ENCODE measurements around the gene CCL4.
"Not testable (repeated sequence)": the region's sequence is repeated elsewhere in the genome, so short reads cannot be mapped to it uniquely, and the experiment has no call there.

Gene CCL4
- 8.1 to 1,173 (median 113) reads per million in 4 experiments for total RNA-seq

DNA sequence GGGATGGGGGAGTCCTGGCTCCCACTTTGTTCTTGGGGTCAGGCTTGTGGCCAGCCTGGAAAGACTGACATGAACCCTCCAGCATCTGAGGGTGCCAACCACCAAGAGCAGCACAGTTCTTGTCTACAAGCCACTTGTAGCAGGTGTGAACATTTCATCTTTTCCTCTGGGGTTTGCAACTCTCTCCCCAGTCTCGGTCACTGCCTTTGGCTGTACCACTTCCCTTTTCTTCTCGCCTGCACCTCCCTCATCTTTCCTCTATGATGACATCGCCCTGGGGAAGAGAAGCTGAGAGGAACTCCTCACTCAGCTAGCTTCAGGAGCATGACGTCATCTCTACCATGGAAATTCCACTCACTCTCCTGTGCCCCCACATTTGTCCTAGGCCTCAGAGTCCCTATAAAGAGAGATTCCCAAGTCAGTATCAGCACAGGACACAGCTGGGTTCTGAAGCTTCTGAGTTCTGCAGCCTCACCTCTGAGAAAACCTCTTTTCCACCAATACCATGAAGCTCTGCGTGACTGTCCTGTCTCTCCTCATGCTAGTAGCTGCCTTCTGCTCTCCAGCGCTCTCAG lies at the start of gene CCL4:
Gene CCL4, plus strand, starts transcription at position 427 of the 575 bp plus-strand sequence. Its CDS starts 79 bp downstream, at position 506.
- DNase-seq, result not testable (repeated sequence)

DNA sequence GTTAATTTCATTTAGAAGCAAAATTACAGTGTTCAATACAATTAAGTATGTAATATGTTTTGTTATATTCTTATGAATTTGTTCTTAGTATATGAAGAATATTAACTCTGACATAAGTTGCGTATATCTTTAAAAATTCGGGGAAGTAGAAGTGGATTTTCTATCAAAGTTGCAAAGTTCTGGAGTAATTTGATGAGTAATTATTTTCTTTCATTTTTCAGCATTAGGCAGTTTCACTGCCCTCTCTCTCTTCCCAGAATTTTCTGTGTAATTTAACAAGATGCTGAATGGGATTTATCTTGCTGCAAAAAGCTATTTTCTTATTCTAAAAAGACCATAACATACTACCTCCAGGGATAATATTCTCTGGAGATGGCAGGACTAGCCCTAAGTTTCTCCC lies 48.5 kb upstream of the CCL4 start:
- no peak for DNase-seq

DNA sequence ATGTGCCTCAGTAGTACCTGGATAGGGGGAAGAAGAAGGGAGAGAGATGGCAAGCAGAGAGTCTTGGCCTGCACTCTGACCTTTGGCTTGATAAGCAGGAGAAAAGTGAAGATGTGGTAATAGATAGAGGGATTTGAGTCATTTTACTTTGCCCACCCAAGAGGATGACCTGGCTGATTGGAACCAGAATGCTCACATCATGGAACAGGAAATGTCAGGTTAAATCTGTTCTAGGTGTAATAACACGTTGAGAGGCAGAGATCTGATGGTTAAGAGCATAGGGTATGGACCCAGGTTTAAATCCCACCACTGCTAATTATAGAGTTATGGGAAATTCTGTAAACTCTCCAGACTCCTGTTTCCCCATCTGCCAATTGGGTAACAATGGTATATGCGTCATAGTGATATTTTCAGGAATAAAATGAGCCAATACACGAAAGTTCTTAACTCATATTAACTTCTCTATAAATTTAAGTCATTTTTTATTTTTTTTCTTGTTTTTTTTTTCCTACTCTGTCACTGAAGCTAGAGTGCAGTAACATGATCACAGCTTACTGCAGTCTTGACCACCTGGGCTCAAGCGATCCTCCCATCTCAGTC lies 47.6 kb upstream of the CCL4 start:
- DNase-seq, result no peak

DNA sequence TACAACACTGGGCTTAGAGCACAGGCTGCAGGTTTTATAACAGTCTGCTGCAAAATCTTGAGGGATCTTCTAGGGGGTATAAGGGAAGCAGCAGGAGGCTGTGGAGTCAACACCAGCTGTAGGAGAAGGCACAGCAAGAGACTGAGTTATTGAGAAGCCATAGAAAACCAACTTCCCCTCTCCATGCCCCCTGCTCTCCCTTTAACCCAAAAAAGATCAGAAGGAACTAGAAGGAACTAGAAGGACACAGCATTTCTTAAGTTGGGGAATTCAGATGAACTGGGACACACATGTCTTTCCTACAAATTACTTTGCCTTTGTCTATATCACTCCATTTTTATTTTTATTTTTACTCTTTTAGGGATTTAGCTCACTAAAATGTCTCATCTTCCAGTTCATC lies 45.7 kb upstream of the CCL4 start:
- DNase-seq, result no peak

DNA sequence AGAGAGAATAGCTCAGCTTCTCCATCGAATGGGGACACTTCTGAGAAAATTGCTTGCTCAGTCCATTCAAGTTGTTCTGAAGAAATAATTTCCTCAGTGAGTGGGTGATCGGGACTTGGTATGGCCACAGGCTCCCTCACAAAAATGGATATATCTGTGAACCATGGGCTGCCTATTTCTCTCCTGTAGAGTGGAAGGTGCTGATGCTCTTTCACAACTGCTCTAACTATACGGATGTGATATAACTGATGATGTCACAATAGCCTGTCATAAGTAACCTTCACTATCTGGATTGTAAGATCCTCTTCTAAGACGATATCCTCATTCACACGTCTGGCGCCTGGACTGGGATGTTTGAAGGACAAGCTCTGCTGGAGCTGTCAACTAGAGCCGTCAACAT lies 44.2 kb upstream of the CCL4 start:
- DNase-seq, result no peak

DNA sequence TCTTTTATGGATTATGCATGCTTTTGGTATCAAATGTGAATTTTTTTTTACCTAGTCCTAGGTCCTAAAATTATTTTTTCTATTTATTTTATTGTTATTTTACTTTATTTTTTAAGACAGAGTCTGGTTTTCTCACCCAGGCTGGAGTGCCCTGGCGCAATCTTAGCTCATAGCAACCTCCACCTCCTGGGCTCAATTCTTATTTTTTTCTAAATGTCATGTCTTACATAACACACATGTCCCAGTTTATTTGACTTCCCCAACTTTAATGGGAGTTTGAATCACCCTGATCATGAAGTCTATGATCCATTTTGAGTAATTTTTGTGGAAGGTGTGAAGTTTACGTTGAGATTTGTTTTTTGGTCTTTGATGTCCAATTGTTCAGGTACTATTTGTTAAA lies 42.8 kb upstream of the CCL4 start:
- DNase-seq, result no peak

DNA sequence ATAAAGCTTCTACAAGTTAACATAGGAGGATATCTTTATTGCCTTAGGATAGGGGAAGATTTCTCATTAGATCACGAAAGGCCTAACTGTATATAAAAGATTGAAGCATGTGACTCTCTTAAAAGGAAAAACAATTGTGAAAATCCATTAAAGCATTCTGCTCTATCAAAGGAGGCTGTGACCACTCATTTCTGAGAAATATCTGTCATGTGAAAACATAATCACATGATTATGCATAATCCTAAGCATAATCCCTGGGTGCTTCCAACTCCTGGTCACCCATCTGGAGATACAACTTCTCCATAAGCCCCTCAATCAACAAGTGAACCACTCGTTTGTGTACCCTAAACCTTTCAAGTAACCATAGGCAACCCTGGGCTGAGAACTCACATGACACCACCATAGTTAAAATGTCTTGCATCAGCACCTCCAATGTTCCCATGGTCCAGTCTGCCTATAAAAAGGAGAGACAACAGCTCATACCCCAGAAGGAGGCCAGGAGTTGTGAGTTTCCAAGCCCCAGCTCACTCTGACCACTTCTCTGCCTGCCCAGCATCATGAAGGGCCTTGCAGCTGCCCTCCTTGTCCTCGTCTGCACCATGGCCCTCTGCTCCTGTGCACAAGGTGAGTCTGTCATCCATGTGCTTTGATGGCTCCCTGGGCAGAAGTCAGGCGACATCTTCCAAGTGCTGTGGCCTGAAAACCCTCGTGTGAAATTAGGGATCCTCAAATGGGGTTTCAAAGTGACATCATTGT lies 39.7 kb upstream of the CCL4 start, which contains the start of gene CCL18:
Gene CCL18, plus strand, starts transcription at position 487 of the 756 bp plus-strand sequence. Its CDS starts 71 bp downstream, at position 558.
- no peak for DNase-seq

DNA sequence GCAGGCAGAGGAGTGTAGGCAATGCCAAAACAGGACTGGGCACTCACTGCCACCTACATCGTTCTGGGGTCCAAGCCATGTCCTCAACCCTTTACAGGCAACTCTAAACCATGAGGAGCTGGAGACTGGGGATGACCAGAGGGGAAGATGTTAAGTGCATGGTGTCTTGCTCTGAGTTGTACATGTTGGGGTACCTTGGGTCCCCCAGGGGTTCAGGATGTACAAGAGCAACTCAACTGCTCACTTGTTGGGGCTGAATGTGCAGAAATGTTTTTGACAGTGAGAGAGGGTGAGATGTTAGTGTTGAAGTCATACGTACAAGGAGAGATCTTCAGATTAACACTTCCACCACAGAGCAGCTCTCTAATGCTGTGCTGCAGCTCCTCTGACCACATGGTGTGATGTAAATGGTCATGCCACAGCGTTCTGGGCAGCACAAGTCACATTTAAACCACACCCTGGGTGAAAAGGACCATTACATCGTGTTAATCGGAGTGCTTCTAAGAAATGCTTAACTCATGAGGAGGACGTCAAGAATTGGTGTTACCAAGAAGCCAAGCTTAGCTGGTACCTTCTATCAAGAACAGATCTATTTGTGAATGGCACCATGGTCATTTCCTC lies 37.2 kb upstream of the CCL4 start:
- no peak for DNase-seq

DNA sequence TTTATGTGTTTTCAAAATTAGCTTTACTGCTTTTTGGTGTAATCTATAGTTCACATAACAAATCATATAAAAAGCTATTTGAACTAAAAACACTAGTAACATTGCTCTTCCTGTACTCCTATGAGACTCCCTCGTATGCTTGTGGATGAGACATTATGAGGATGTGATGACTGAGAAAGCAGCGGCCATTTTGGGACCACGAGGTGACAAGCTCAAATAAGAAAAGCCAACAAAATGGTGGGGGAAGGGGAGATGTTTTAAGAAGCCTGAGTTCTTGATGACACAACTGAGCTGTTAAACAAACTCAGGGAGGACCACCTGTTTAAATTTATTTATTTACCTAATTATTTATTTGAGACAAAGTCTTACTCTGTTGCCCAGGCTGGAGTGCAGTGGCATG lies 35.1 kb upstream of the CCL4 start:
- no peak for DNase-seq

DNA sequence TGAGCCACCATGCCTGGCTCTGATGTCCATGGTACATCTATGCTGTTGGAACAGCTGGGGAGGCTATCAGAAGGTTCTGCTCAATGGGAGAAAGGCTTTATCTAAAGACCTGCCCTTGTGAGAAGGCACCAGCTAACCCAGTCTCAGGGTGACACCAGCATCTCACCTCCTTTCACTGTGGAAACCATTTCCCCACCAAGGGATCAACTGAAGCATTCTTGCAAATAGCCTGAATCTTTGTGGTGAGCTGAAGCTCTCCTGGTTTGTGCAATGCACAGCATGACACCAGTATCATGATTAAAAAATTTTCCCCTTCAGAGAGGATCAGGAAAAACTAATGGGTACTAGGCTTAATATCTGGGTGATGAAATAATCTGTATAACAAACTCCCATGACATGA lies 34.5 kb upstream of the CCL4 start:
- no peak for DNase-seq

DNA sequence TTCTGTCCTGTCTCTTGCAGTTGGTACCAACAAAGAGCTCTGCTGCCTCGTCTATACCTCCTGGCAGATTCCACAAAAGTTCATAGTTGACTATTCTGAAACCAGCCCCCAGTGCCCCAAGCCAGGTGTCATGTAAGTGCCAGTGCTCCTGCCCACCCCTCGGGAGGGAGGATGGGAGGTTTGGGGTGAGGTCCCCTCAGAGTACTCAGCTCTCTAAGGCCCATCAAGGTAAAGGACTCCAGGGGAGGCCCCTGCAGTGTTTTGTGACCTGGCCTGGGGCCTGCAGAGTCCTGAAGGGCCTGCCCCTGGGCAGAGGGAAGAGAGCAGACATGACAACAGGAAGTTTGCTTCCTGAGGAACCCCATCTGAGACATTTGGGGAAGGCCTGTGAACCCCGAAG lies 33.2 kb upstream of the CCL4 start:
- no peak for DNase-seq

DNA sequence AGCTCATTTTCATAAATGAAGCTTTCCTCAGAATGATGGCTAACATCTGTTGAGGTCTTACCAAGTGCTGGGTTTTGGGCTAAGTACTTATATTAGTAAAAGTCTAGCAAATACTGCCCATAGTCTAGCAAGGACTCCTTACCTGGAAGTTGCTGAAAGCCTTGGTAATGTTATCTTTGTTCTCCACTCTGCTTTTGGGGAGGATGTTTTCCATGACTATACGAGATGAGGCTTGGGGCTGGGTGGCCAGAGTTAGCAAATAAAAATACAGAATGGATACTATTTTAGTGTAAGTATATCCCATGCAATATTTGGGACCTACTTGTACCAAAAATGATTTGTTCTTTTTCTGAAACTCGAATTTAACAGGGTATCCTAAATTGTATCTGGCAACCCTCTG lies 31.9 kb upstream of the CCL4 start:
- DNase-seq, result no peak

DNA sequence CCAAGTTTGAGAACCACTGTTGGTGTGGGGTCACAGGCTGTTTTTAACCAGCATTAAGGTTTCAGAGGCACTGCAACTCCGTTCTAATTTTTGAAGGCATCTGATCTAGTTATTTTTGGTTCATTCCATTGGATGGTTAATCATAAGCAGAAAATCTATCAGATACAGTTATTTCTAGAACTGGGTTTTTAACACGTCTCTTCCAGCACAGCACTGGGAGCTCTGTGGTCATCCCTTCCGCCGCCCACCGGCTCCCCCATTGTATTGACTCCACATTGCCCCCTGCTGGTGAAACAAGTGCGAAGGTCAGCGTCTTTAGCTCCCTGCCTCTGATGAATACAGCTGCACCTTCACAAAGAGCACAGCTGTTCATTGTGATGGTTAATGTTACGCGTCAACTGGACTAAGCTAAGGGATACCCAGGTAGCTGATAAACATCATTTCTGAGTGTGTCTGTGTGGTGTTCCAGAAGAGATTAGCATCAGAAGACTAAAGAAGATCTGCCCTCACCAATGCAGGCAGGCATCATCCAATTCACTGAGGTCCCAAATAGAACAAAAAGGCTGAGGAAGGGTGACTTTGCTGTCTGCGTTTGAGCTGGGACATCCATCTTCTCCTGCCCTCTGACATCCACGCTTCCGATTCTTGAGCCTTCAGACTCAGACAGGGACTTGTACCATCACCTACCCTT lies 31.1 kb upstream of the CCL4 start:
- DNase-seq, result peak; percentile 32

DNA sequence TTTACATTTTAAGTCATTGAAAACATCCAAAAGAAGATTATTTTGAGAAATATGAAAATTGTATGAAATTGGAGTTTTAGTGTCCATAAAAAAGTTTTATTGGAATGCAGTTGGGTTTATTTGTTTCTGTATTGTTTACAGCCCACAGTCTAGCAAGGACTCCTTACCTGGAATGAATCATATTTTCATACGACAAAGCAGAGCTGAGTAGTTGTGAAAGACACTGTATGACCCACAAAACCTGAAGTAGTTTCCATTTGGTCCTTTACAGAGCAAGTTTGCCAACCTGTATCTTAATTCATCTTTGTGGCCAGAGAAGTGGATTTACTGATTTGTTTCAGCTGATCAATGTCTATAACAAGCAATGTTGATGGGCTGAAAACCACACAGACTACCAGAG lies 29.3 kb upstream of the CCL4 start:
- no peak for DNase-seq

DNA sequence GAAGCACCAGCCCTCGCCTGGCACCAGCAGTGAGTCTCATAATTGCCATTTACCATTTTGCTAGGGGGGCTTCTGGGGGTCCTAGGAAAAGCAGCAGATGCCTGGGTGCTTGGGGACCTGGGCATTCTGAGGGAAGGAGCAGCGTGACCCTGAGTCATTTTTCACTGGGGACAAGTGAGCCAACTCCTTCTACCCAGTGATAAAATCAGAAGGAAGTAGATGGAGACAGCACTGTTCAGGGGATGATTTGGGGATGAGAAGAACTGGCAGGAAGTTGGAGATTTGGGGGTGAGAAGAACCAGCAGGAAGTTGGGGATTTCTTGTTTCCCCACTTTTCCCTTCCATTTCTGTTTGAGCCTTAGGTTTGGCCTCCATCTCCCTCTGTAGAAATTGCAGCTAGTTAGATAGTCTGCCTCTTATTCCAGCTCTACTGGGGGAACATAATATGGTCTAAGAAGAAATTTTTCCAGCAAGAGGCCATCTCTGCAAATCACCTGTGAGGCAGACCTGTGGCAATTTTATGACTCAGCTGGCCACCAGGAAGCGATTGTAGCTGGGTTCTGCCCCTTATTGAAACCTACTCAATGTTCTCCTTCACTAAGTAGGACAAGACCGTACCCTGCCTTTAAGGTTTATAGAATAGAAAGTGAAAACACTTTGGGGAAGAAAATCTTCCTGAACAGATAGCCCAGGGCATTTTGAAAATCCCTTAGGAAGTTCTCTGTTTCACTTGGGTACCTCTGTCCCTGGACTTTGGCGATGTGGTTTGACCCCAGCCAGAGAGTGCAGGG lies 21.8 kb upstream of the CCL4 start:
- not testable (repeated sequence) for DNase-seq

DNA sequence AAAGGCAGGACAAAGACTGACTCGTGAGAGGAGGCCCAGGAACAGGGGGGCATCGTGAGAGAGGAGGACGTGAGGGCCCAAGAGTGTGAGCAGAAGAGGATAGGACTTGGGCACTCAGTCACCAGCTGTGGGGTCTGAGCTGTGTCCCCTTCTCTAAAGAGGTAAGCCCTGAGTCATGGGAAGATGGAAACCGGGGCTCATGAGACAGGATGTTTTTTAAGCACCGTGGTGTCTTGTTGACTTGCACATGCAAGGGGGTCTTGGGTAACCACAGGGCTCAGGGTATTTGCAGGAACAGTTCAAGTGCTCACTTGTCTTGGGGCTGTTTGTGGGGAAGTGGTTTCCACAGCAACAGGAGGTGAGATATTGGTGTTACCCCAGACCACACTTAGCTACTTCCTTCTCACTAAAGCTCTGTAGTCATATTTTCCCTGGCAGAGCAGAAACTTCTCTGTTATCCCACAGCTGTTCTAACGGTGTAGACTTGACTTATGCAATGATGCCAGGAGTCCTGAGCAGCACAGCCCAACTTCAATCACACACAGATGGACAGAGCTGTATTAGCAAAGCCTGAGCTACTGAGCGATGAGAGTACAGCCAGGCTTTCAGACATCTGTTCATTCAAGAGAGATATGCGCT lies 21.0 kb upstream of the CCL4 start:
- DNase-seq, result not testable (repeated sequence)

DNA sequence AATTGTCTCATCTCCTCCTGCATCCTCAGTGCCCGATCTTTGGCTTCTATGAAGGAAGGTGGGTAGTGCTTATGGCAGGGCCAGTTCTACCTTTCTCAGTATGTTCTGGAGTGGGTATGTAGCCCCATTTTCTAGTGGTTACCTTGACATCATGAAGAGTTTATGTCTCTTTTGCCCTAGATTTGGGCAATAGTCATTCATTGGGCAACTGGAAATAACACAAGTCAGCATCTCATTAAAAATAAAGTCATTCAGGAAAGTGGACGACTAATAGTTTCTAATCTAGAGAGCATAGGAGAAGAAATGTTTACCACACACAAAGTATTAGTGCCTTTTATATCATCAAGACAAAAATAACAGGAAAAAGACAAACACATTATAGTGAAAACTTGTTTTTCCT lies 19.9 kb upstream of the CCL4 start:
- DNase-seq, result not testable (repeated sequence)

DNA sequence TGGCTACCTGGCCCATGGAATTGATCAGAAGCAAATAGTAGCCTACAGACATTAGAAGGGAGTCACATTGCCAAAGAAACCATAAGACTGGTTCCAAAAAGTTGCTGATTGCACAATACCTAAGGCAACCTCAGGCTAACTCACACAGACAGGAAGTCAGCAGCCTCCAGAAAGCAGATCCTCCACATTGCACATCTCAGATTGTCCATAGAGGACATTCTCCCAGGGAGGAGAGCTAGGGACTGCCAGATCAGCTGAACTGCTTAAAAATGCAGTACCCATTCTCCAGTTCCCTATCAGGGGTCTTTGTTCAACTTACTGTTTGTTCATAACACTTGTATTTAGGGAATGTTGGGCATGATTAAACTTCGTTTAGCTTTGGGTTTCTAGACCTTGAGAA lies 17.9 kb upstream of the CCL4 start:
- no peak for DNase-seq

DNA sequence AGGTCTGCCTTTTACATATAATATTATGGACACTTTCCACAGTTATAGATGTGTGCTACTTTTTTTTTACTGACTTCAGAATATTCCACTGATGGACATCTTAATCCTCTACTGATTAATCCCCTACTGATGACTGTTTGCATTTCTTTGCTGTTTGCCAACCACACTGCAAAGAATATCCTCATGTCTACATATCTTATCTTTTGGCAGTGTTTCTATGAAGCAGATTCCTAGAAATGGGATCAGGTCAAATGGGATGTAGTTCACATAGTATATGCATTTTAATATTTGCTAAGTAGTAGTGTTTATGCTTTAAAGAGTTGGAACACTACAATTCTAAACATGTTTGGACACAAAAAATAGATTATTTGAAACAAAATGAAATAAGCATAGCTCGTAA lies 16.8 kb upstream of the CCL4 start:
- no peak for DNase-seq

DNA sequence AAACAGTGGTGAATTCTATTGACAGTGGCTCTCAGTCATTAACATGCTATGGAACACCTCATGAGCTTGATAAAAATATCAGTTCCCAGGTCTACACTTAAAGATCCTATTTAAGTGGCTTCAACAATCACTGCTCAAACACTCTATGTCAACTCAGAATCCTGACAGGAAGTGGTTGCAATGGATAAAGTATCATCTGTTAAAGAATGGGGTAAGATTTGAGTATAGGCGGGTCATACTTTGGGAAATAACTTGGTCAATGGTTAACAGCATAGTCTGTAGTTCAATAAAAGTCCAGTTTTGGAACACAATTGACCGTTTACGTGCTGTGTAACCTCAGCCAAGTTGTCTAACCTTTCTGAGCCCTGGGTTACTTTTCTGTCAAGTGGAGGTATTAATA lies 16.2 kb upstream of the CCL4 start:
- DNase-seq, result not testable (repeated sequence)

DNA sequence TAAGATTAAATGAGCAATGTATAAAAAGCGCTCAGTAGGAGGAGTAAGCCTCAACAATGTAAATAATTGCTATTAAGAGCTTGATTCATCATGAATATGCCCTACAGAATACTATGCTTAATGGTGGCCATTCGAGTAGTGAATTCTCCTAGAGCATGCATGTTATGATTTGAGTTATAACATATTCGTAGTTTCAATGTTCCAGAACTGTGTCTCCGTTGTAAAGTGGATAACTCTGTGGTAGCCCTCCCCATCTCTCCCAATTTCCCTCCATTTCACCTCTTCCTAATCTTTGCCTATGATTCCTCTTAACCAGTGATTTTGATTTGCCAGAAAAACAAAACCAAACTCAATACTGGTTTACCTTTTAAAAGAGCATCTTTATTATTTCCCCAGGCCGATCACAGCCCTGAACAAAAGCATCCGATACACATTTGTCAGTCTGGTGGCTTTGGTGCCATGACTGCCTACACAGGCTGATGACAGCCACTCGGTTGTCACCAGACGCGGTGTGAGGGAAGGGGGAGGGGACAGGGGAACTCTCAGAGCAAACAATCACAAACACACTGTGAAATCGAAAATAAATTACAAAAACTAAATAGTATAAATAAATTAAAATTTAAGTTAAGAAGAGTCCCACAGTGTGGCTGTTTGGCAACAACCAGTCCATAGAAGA lies 15.6 kb upstream of the CCL4 start:
- DNase-seq, result not testable (repeated sequence)
